GM21619 (cell line): ENCODE measurements around the gene VPS16.

Experiments used
- ATAC-seq: cut with Tn5 transposase; IDR thresholded peaks from one replicate; pipeline ENCODE4 v1.9.1; 2021; ENCODE audit not compliant: unreplicated experiment

Gene VPS16

DNA sequence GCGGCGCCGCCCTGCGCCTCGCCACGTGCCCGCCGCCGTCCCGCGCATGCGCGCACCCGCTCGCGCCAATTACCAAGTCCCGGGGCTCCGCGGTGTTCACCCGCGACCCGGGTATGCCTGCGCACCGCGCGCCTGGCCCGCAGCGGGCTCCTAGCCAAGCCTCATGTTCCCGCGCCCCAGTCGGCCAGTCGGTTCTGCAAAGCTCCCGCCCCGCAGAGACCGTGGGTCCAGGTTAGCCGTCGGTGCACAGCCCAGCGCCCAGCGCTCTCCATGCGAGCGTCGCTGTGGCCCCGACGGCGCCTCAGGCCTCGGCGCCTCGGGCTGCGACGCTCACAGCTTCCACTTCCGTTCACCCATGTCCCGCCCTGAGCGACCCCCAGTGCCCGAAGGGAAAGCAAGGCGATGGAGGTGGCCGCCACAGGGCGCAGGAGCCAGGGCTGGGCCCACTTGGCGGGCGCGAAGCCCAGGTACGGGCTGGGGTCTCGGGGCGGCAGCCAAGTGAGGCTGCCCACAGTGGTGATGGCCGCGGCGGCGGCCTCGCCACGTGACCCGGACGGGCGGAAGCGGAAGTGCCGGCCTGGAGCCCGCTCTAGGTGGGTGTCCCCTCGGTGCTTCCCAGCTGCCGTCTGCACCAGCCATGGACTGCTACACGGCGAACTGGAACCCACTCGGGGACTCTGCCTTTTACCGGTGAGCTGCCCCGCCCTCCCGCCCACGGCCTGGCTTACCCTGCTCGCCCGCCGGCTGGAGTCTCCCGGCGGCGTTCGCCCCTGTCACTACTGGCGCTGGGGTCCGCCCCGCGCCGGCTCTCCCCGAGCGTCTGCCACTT lies at the start of gene VPS16, which contains the start of gene PCED1A:
Gene VPS16 (plus strand): TSS at position 608 of the 829 bp plus-strand sequence. CDS start 30 bp downstream, at position 638.
Gene PCED1A (minus strand): TSS at position 518 of the 829 bp plus-strand sequence. CDS start 743 bp downstream, outside the sequence.
- peak; percentile 96 for ATAC-seq

- no peak for ATAC-seq
Measured at GRCh38 chr20:2793471-2793870, 47.1 kb upstream of the VPS16 start.

GRCh38 chr20:2794202-2794748 lies 46.3 kb upstream of the VPS16 start:
- no peak for ATAC-seq

- no peak for ATAC-seq
Measured at GRCh38 chr20:2794866-2795447, 45.6 kb upstream of the VPS16 start.

- ATAC-seq: no peak
Measured at GRCh38 chr20:2795451-2795850, 45.1 kb upstream of the VPS16 start.

GRCh38 chr20:2796011-2796660 lies 44.4 kb upstream of the VPS16 start:
- no peak for ATAC-seq

GRCh38 chr20:2797136-2797983 lies 43.2 kb upstream of the VPS16 start:
- no peak for ATAC-seq

DNA sequence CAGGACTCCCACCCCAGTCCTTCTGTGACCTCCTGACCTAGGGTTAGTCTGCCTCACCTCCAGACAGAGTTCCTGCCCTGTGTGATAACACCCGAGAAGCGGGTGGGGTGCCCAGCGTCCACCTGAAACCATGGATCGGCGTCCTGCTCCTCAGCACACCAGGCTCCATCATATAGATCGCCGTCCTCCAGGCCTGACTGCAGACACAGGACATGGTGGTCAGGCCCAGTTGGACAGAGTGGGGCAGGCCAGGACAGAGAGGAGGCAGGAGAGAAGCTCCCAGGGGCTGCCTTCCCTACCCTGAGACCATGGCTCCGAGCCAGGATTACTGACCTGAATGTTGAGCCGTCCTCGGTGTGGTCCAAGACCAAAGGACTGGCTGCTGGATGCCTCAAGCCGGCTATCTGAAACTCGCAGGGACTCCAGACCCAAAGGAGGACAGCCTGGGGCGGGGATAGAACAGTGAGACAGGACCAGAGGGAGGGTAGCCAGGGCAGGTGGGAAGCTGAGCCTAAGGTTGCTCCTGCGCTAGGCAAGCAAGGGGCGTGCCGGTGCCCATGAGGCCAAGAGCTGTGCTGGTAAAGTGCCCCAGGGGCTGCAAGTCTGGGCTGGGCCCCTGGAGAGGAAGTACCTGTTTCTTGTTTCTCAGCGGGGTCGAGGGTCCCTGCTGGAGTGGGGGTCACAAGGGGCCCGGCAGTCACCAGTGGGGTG lies 42.3 kb upstream of the VPS16 start:
- no peak for ATAC-seq

DNA sequence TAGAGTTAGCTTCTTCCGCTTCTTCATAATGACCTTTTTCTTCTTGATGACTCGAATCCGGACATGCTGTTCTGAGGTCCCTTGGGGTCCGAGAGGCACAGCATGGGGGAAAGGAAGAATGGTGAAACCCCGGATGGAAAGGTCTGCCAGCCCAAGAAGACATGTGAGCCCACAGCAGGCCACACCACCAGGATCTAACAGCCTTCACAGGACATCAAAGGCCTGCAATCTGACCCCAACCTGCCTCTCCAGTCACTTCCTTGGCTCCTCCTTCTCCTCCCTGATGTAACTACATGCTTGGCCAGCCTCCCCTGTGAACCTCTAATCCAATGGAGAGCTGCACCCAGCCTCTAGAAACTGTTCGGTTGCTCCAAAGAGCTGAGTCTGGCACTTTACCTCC lies 41.7 kb upstream of the VPS16 start:
- no peak for ATAC-seq

- no peak for ATAC-seq
Measured at GRCh38 chr20:2799271-2799670, 41.3 kb upstream of the VPS16 start.

DNA sequence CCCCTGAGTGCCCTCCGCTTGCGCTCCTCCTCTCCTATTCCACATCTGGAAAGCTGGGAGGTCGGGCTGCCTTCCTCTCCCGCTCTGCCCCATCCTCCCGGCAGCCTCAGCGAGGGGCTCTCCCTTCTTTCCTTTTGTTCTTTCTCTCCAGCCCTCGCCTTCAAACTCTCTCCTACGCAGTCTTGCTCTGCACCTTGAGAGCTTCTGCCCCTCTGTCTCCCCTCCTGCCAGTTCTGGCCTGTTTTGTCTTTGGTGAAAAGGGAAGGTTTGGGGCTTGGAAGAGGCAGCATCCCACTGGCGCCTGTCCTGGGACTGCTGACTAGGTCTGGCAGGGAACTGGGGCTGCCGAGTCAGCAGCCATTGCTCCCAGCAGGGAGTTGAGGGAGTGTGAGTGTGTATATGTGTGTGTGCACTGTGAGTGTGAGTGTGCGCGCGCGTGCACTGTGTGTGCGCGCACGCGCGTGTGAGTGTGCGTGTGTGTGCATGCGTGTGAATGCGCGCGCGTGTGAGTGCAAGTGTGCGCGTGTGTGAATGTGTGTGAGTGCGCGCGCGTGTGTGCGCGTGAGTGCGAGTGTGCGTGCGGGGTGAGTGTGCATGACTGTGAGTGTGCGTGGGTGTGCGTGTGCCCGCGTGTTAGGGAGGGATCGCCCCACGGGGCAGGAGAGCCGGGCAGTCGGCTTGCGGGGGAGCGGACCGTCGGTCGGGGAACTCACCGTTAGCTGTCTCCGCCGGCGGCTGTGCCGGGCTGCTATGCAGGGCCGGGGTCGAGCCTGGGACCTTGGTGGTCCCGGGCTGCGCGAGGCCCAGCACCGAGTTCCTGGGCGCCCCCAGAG lies 40.6 kb upstream of the VPS16 start:
- ATAC-seq: no peak

DNA sequence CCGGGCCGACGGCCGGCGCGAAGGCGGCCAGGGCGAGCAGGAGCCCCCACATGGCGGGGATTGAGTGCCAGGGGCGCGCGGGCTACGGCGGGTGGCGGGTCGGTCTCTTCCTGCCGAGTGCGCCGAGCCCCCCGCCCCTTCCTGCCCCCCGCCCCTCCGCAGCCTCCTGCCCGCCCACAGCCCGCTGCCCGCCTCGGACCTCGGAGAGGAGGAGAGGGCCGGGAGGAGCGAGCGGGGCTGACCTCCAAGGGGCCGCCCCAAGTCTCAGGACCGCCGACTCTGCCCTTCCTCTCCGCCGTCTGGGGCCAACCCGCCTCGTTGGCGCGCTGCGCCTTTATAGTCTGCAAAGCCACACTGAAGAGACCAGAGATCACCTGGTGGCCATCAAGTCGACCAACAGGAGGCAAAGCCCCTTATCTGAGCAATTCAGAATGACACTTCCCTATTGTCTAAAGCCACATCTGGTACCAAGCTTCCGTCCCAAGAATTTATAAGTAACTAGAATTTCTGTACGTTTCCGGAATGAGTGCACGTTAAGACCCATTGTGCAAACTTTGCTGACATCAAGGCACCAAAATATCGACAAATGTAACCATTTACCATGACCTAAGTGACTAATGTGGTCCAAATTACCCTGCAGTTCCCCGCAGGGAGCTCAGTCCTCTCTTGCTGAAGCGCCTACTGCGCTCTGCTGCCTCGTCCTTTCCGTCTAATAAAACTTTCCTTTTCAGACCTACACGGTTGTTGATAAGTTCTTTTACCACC lies 39.8 kb upstream of the VPS16 start, which contains the start of gene CPXM1:
Gene CPXM1 (minus strand): TSS at position 107 of the 765 bp plus-strand sequence. CDS start 55 bp downstream, at position 52.
- peak; percentile 54 for ATAC-seq

DNA sequence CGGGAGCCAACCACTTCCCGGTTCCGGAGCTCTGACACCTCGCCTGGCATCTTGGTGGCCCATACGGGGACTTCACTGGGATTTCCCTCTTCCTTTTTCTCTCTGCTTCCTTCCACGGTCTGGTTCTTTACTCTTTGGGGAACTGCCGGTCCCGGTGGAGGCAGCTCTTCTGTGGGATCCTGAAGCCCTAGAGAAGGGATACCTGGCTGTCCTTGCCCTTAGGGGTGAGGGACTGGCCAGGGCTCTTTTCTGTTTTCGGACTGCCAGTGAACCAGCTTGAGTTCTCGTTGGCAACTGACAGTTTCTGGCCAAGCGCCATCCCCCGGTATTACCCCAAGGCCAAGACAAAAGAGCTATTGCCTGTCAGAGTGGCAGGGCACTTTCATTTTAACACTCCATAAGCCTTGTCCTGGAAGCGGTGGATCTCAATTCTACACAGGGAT lies 39.2 kb upstream of the VPS16 start:
- ATAC-seq: no peak

DNA sequence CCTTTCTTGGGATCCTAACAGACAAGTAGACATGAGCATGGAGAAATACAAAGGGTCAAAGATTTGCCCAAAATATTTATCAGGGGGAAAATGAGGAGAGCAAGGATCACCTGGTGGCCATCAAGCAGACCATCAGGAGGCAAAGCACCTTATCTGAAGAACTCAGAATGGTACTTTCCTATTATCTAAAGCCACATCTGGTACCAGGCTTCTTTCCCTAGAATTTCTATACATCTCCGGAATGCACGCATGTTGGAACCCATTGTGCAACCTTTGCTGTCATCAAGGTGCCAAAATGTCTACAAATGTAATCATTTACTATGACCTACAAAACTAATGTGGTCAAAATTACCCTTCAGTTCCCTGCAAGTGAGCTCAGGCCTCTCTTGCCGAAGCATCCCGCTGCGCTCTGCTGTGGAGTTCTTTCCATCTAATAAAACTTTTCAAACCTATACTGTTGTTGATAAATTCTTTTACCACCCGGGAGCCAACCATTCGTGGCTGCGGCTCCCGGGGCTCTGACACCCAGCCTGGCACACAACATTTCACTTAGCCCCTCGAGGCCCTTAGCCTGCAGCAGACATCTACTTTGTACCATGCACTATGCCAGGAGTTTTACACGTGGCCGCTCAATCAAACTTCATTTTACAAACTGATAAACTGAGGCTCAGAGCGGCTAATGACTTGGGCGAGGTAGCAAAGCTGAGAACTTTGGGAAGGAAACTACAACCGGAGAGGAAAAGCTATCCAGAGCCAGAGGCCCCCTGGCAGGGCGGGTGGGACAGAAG lies 36.3 kb upstream of the VPS16 start:
- ATAC-seq: no peak

GRCh38 chr20:2804852-2805688 lies 35.5 kb upstream of the VPS16 start:
- ATAC-seq: no peak

DNA sequence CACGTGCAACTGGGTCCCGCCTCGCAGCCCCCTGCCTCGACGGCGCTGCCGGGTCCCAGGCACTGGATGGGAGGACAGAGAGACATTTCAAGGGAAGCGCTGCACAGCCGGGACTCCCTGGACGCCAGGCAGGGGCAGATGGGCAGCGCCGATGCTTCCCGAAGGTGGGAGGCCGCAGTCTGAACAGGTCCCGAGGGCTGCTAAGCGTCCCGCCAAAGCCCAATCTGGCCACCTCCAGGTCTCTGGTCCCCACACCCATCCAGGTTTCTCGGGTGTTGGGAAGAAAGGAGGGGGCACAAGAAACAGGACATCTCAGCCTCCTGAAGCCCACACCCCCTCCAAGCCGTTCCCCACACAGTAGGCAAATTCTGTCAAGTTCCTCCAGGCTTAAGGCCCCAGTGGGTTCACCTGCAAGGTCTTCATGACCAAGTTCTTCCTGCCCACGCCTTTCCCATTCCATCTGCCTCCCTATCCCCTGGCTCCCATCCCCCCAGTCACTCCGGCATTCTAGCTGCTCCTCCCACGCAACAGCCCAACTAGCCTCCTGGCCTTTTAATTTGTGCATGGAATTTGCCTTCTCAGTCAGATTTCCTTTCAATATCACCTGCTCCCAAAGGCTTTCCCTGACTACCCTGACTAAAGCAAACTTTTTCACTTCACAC lies 34.7 kb upstream of the VPS16 start:
- no peak for ATAC-seq
